Choroid plexus epithelial cell (primary cell): ENCODE results near the gene HECA.
"Not testable (repeated sequence)": the region's sequence is repeated elsewhere in the genome, so short reads cannot be mapped to it uniquely, and the experiment has no call there.

Source experiments
- DNase-seq: peaks from one replicate; pipeline ENCODE4 v3.0.0-alpha.2; 2010; ENCODE audit warnings: low read depth
- H3K4me3 ChIP-seq: 2 replicates; pipeline ENCODE4 v1.5.1; 2011; ENCODE audit warnings: low read depth, mild to moderate bottlenecking, control low read depth, low read length, moderate library complexity
- TF ChIP-seq, protein P1 (sequence below): conservative IDR thresholded peaks from 2 replicates; pipeline ENCODE4 v1.5.1; 2011; ENCODE audit warnings: low read depth, mild to moderate bottlenecking, control low read depth, inconsistent platforms, low read length, moderate library complexity

The HECA gene

DNA sequence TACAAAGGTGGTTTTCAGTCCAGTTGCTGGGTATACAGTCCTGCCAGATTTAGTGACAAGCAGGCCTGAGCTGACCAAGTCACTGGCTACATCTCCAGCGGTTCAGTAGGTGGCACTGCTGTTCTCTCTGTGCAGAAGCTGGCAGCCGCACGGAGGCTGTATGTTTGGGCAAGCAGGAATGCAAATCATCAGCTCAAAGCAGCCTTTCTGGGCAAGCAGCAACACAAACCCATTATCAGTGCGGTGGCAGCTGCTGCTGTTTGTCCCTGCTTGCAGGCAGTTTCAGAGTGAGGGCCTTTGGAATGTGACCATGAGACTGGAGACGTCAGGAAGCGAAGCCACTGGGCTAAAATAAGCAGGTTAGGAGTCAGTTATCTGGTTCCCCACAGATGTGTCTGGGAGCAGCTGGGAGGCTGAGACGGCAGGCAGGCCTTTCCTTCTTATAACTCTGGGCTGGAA is 84.4 kb downstream of the HECA start:
- TF ChIP-seq, protein P1, sequence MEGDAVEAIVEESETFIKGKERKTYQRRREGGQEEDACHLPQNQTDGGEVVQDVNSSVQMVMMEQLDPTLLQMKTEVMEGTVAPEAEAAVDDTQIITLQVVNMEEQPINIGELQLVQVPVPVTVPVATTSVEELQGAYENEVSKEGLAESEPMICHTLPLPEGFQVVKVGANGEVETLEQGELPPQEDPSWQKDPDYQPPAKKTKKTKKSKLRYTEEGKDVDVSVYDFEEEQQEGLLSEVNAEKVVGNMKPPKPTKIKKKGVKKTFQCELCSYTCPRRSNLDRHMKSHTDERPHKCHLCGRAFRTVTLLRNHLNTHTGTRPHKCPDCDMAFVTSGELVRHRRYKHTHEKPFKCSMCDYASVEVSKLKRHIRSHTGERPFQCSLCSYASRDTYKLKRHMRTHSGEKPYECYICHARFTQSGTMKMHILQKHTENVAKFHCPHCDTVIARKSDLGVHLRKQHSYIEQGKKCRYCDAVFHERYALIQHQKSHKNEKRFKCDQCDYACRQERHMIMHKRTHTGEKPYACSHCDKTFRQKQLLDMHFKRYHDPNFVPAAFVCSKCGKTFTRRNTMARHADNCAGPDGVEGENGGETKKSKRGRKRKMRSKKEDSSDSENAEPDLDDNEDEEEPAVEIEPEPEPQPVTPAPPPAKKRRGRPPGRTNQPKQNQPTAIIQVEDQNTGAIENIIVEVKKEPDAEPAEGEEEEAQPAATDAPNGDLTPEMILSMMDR = peak; percentile 93
- H3K4me3 ChIP-seq = no peak overlapping the region

GRCh38 chr6:139219746-139220145 is 84.9 kb downstream of the HECA start:
- TF ChIP-seq, protein P1 = no peak
- no peak overlapping the region for H3K4me3 ChIP-seq
- DNase-seq = no peak

More for the DNA sequence above, 84.4 kb downstream of the HECA start:
- DNase-seq = peak; percentile 95

GRCh38 chr6:139228387-139228786 is 93.5 kb downstream of the HECA start:
- DNase-seq, H3K4me3 ChIP-seq: not testable (repeated sequence)
